Left forelimb (tissue), 1 donor: ENCODE data around the gene PANX3.

Source experiments
- DNase-seq: peaks from one replicate; pipeline ENCODE4 v3.0.0-alpha.2; 2018; ENCODE audit warnings: low spot score

PANX3 gene

GRCh38 chr11:124618863-124619262, 7.6 kb downstream of the PANX3 start:
- DNase-seq, result no peak

- DNase-seq, result peak; percentile 94
Observed at GRCh38 chr11:124622531-124623451, 11.6 kb downstream of the PANX3 start, which contains the start of gene TBRG1. Gene TBRG1, plus strand, starts transcription at chr11:124622864. Its CDS starts 220 bp downstream, at chr11:124623084.

- DNase-seq, result no peak
Observed at GRCh38 chr11:124623861-124624525, 12.8 kb downstream of the PANX3 start.

GRCh38 chr11:124625504-124626168, 14.4 kb downstream of the PANX3 start:
- no peak for DNase-seq

DNA sequence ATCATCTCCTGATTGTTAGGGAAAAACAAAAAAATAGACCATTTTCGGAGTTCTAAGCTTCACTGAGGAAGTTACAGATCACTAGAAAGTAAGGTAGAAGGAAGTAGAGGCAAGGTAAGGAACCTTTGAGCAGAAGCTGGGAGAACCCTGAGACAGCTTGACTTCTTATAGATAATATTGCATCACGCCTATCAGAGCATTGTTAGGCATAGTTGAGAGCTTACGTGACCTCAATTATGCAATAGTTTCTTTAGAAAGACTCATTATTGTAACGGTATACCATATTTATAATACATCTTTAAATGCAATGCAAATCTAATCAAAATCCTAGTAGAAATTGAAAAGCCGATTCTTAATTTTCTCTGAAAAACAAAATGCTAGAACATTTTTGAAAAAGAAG, 16.3 kb downstream of the PANX3 start:
- DNase-seq, result no peak

- no peak for DNase-seq
Observed at GRCh38 chr11:124629961-124630360, 18.7 kb downstream of the PANX3 start.

DNA sequence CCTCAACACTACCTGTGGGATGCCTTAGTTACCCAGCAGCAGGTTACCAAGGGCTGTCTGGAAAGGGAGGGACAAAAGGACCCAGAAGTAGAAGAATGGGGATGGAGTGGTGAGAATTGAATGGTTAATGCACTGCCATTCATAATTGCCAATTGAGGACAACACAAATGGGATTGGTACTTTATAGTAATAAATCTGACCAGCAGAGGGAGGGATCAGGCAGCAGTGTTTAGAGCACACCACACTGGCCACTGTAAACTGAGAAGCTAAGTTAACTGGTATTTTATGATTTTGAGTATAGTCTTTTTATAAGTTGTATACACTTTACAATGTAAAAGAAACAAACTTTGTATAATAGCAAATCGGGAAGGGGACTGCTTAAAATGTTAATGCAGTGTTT, 22.1 kb downstream of the PANX3 start:
- no peak for DNase-seq

GRCh38 chr11:124635932-124636331, 24.7 kb downstream of the PANX3 start:
- no peak for DNase-seq

DNA sequence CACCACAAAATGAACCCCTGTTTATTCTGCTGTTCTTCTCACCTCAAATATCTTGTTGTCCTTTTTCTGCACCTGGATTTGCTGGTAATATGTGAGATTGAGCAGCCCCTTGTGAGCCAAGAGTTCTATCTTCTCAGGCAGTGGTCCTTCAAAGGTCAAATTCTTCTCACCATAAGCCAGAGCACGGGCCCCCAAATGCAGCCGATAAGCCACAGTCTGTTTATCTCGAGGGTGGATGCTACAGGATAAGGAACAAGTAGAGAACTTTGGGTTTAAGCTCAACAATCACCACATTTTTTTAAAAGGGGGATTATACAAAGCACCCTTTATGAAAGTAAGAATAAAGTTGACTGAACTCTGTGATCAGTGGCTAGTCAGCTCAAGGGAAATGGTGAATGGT, 27.3 kb downstream of the PANX3 start:
- DNase-seq, result no peak

DNA sequence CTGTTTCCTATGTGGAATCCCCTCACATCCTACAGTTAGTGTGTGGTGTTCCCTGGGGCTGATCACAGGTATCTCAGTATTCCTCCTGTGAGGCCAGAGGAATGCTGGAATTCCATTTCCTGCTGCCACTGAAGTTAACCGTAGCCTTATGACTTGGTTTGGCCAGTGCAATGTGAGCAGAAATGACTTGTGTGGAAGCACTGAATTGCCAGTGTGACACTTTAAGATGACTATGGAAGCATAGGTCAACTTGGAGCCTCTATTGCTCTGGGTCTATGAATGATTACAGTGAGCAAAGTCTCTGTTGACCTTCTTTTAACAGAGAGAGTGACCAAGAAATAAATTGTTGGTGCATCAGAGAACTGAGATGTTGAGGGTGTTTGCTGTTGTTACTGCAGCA, 28.0 kb downstream of the PANX3 start:
- DNase-seq, result no peak

- DNase-seq, result no peak
Observed at GRCh38 chr11:124640666-124641065, 29.4 kb downstream of the PANX3 start.

DNA sequence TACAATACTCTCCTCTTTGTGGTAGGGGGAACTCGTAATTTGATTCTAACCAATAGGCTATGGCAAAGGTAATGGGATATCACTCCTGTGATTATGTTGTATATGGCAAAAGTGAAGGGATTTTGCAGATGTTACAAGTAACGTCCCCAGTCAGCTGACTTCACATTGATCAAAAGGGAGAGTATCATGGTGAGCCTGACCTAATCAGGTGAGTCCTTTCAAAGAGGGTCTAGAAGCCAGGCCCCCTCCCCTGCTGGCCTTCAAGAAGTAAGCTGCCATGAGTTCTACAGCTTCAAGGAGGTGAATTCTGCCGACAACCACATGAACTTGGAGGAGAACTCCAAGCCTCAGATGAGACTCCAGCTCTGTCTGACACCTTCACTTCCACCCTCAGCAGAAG, 31.4 kb downstream of the PANX3 start:
- no peak for DNase-seq

- no peak for DNase-seq
Observed at GRCh38 chr11:124643042-124643604, 31.9 kb downstream of the PANX3 start.

DNA sequence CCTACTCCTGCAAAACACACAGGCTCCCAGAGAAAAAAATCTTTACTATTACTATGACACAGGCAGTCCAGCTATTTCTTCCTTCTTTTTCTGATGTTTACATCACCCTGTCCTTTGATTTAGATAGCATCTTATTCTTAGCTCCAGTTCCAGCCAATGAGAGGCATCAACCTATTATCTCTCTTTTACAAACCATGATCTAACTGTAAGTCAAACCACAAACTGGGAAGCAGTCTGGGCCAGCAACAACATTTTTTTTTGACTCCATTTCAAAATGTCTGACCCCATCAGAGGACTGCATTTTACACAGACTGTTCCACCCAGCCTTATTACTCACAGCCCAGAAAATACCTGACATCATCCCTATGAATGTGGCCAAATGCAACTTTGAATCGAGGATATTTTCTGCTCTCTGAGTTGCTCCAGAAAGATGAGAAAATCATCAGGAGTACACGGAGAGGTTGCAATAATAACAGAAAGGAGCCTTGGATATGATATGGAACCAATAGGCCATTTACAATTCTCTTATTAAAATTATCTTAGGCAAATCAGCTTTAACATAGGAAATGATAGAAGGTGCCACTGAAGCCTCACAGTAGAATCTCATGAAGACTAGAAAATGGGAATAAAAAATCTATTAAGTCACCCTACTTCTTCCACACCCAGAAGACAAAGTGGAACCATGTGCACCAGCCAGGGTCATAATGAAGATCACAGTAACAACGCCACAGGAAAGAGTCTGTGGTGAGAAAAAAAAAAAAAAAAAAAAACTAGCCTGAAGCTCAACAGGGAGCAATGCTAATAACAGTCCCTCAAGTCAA, 32.6 kb downstream of the PANX3 start:
- DNase-seq, result no peak

GRCh38 chr11:124644426-124645280, 33.4 kb downstream of the PANX3 start:
- peak; percentile 69 for DNase-seq

DNA sequence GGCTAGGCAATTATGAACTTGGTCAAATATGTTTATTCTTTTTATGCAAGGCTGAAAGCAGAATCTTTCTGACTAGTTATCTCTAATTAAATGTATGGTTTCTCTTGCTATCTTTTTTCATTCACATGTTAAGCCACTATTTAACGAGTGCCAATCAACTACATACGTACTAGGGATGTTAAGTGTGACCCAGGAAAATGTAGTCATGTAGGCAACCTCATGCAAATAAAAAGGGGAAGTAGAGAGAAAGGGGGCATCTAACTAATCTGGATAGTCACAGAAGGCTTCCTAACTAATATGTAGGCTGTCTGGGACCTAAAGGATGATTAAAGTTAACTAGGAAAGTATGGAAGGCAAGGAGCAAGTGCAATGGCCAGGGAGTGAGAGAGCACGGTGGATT, 34.9 kb downstream of the PANX3 start:
- DNase-seq, result no peak

- DNase-seq, result no peak
Observed at GRCh38 chr11:124648610-124649009, 37.4 kb downstream of the PANX3 start.

DNA sequence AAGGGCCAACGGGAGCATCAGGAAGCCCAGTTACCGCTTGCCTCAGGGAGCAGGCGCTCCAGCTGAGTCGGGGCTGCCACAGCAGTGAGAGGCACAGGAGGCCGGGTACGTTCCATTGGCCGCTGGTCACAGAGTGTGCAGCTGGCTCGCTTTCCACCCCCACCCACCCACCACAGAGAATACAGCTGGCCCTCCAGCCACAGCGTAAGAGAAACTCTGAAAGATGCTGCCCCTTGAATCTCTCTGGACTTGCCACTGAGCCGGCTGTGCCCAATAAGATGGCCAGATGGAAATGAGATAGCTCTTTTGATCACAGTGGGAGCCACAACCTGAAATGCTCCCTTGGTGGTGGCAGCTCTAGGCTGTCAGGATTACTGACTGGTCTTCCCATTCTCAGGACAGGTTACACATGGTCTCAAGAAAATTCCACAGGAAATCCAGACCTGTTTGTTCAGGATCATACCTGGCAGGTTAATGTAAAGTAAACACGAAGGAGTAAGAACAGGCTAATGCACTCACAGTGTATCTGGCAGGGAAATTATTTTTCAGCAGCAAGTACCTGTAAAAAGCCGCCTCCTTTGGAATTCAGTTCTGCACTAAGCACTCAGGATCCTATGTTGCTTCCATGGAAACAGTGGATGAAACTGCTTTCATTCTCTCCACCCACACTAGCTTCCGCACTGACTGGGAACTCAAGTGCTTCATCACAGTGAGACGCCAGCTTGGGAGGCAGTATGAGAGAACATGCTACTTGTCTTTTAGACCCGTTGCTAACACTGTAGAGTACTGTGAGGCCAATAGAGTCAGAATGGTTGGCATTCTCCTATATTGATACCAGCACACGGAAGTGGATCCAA, 45.8 kb downstream of the PANX3 start:
- DNase-seq, result no peak

DNA sequence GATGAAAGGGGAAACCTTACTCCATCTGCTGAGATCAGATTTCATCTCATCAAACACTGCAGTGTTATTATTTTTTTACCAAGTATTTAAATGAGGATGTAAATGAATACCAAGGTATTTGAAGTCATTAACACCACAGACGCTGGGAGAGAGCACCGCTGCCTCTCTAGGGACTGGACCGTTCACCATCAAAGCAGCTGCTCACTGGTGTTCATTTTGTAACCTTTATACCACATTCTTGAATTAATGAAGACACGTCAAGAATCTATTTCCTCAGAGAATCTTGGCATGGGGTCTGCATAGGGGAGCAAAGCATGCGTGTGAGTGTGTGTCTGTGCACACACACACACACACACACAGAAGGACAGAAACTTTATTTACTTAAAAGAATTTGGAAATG, 46.7 kb downstream of the PANX3 start:
- no peak for DNase-seq

- no peak for DNase-seq
Observed at GRCh38 chr11:124658501-124658900, 47.3 kb downstream of the PANX3 start.
